K562 (cell line): Measurements from ENCODE around the gene PLAC8. TPM values are rescaled to one million over a fixed set of nuclear protein-coding genes. Genes with fewer than 3 reads are reported as not detected.
A peak's percentile ranks its signal among the peaks of the same experiment; 100 is the strongest.

Source experiments
- ATAC-seq: fragments of 200-7000 bp; cut with Tn5 transposase; 3 replicates; pipeline ENCODE4 v1.9.1; 2020; ENCODE audit warnings: moderate library complexity
- BruUV-seq: library from RNA; stranded (reverse); fragments of 400-500 nt; replicated peaks from 2 replicates; lab custom pipeline; 2021; lab: Mats Ljungman, UMichigan
- CTCF ChIA-PET: fragments of 300-600 bp; formaldehyde crosslinking; extraction: SDS; loops from one replicate; lab custom pipeline; 2021; ENCODE audit warnings: low intra/inter-chr PET ratio; lab: Yijun Ruan, JAX
- POLR2A ChIA-PET: fragments of 300-600, 350-650 bp; sonication (Branson Sonifier 250); formaldehyde crosslinking; extraction: SDS; loops from one replicate; lab custom pipeline; 2021; ENCODE audit warnings: antibody characterized with exemption, inconsistent platforms; lab: Yijun Ruan, JAX
- DNase-seq, 4 experiments: peaks; one replicate each; pipeline versions ENCODE4 v3.0.0 to v3.0.0-alpha.2; 2011 to 2018; ENCODE audit warnings: low spot score in 3 of 4, mixed read lengths in 3 of 4; ENCODE audit errors: extremely low read depth in 1 of 4
- FAIRE-seq: peaks from 2 replicates; lab custom pipeline; 2011; peaks lifted over from hg19 to GRCh38; lab: Jason Lieb, UNC
- H2AFZ ChIP-seq: 2 replicates; pipeline ENCODE4 v1.6.0; 2011; ENCODE audit warnings: low read depth, low read length, control low read depth, inconsistent platforms
- H3K27ac ChIP-seq: fragments of 200-600 bp; 3 replicates; pipeline ENCODE4 v1.8.0; 2011; ENCODE audit warnings: low read depth, mild to moderate bottlenecking, control low read depth, inconsistent platforms, low read length, moderate library complexity, mixed read lengths; ENCODE audit errors: extremely low read depth
- H3K27me3 ChIP-seq, 2 experiments: fragments of 300-600 bp in 1 of 2; 2 replicates in 1 of 2; 3 replicates in 1 of 2; pipeline versions ENCODE4 v1.6.0 to v1.8.0; 2011; ENCODE audit warnings: inconsistent platforms in 2 of 2, low read length in 2 of 2, mild to moderate bottlenecking in 1 of 2, mixed read lengths in 1 of 2, moderate library complexity in 1 of 2; ENCODE audit not compliant: control insufficient read depth in 2 of 2, insufficient read depth in 2 of 2
- H3K36me3 ChIP-seq: fragments of 300-600 bp; 3 replicates; pipeline ENCODE4 v1.8.0; 2011; ENCODE audit warnings: mild to moderate bottlenecking, low read length, inconsistent platforms; ENCODE audit not compliant: control insufficient read depth, insufficient read depth
- H3K4me1 ChIP-seq, 2 experiments: fragments of 200-600 bp in 1 of 2; replicated peaks in 1 of 2; 2 replicates in 1 of 2; 3 replicates in 1 of 2; pipeline versions ENCODE4 v1.5.1 to v1.8.0; 2011; ENCODE audit warnings: inconsistent platforms in 2 of 2, low read length in 2 of 2, mild to moderate bottlenecking in 1 of 2, mixed read lengths in 1 of 2, moderate library complexity in 1 of 2; ENCODE audit not compliant: control insufficient read depth in 2 of 2, insufficient read depth in 2 of 2
- H3K4me2 ChIP-seq: 2 replicates; pipeline ENCODE4 v1.6.1; 2011; ENCODE audit warnings: low read length, control low read depth, inconsistent platforms, mixed read lengths; ENCODE audit not compliant: insufficient read depth
- H3K4me3 ChIP-seq: fragments of 200-600 bp; sonication (generic), shearing (Covaris generic); 2 replicates; pipeline ENCODE4 v1.5.1; 2016; ENCODE audit warnings: control low read depth, inconsistent platforms
- H3K79me2 ChIP-seq: fragments of 200-600 bp; 3 replicates; pipeline ENCODE4 v1.8.0; 2011; ENCODE audit warnings: low read length, inconsistent platforms; ENCODE audit not compliant: control insufficient read depth, insufficient read depth
- H3K9ac ChIP-seq, 2 experiments: 2 replicates each; pipeline versions ENCODE4 v1.6.0 to v1.6.1; 2011; ENCODE audit warnings: low read depth in 2 of 2, low read length in 2 of 2, control low read depth in 1 of 2, inconsistent platforms in 1 of 2, mild to moderate bottlenecking in 1 of 2, mixed read lengths in 1 of 2; ENCODE audit not compliant: insufficient read depth in 1 of 2
- H3K9me1 ChIP-seq: one replicate; pipeline ENCODE4 v1.6.0; 2011; ENCODE audit warnings: inconsistent platforms, mild to moderate bottlenecking, low read length, moderate library complexity; ENCODE audit not compliant: control insufficient read depth, insufficient read depth
- H3K9me3 ChIP-seq: replicated peaks from 2 replicates; pipeline ENCODE4 v1.5.1; 2011; ENCODE audit warnings: low read depth, low read length, inconsistent platforms; ENCODE audit not compliant: control insufficient read depth, insufficient read depth
- H4K20me1 ChIP-seq: replicated peaks from 2 replicates; pipeline ENCODE4 v1.6.1; 2011; ENCODE audit warnings: low read length, inconsistent platforms, mixed read lengths; ENCODE audit not compliant: control insufficient read depth, insufficient read depth
- EWSR1 ChIP-seq: fragments of 450-650 bp; IDR thresholded peaks from 2 replicates; pipeline ENCODE4 v1.6.1; 2018; ENCODE audit warnings: borderline replicate concordance, mild to moderate bottlenecking, low read depth, moderate library complexity; ENCODE audit not compliant: partially characterized antibody
- PKNOX1 ChIP-seq: fragments of 450-650 bp; IDR thresholded peaks from 2 replicates; pipeline ENCODE4 v1.6.1; 2016
- PML ChIP-seq: IDR thresholded peaks from 2 replicates; pipeline ENCODE4 v1.6.1; 2012; ENCODE audit warnings: low read length, inconsistent platforms
- WGBS: fragments of 100-300 bp; shearing (Covaris generic); methylation state at CpG from one replicate; pipeline ENCODE4 v1.1.6; 2016; ENCODE audit warnings: low coverage, mixed read lengths; ENCODE audit not compliant: insufficient coverage; ENCODE audit errors: missing lambda C conversion rate; 5-methylcytosine and 5-hydroxymethylcytosine counted together
- in situ Hi-C: fragments of 300-500 bp; cut with MboI; formaldehyde crosslinking; loops from 4 replicates; pipeline ENCODE4 v1.15.0; 2018; ENCODE audit warnings: inconsistent platforms, mixed read lengths
- intact Hi-C: fragments of 100-400 bp; cut with micrococcal nuclease; formaldehyde crosslinking; loops from 2 replicates; pipeline ENCODE4 v1.14.2; 2022
- polyA plus RNA-seq, 8 experiments: library from polyadenylated mRNA; depleted of rRNA in 4 of 8; stranded (reverse) in 5 of 8; unstranded in 3 of 8; fragments of >200 nt; fragmentation: Nextera tagmentation in 2 of 8; fragmentation: Illumina TruSeq in 1 of 8; extraction: Ambion mirVana in 2 of 8; extraction: Trizol in 1 of 8; gene quantifications; 2 replicates each; pipeline versions ENCODE4 v1.2.1 to v1.2.3, GENCODE V29; 2011 to 2014; ENCODE audit warnings: inconsistent platforms in 1 of 8, missing spikeins in 1 of 8
- total RNA-seq, 7 experiments: library from RNA; depleted of rRNA in 6 of 7; stranded (reverse); fragments of >200 nt in 6 of 7; fragmentation: Illumina TruSeq in 2 of 7; extraction: Trizol in 2 of 7; gene quantifications; 2 replicates each; pipeline versions ENCODE4 v1.2.1 to v1.2.3, GENCODE V29; 2011 to 2021; ENCODE audit warnings: low replicate concordance in 1 of 7

The PLAC8 gene
- total and polyA plus RNA-seq, 9 of the 15 experiments (the other 6 are each of a cell fraction or from before 2014, with no cell fraction given) = 0.27 to 0.51 TPM; not detected in 7

- Histone ChIP-seq H3K9me3 (no peaks in the 10 kb centered on the region), H3K27me3 (peaks cover 2 to 9% of the 10 kb centered on the region in 2 experiments; a peak in 1 of 5 replicates), H3K36me3 (no peaks in the 10 kb centered on the region), H3K4me2 (no peak overlapping the region), H3K9me1 (no peaks in the 10 kb centered on the region), H3K9ac (no peak overlapping the region), H3K4me1 (no peaks in the 10 kb centered on the region; a peak in 1 of 5 replicates), H3K27ac (no peak overlapping the region), H2AFZ (no peak overlapping the region; the same call in 1 of the 2 replicates)
- POLR2A ChIA-PET = interaction anchor here (0.6 kb wide), 1 partner anchor 24 kb away, joined by 3 read pairs; no protein-coding TSS in a partner anchor
- intact Hi-C loops (no loop called here), in situ Hi-C loops (no loop called here)
- FAIRE-seq = peak; percentile 49
- DNase-seq = no peak
- BruUV-seq = no TSS peak
- 32% methylated on average over 8 of the region's 8 CpGs for WGBS
- TF ChIP-seq EWSR1 = no peak
- peak; percentile 53 for TF ChIP-seq PKNOX1
- TF ChIP-seq, all 486 proteins: peak for 1
- no peaks in the 10 kb centered on the region for H4K20me1 ChIP-seq
- no peaks in the 10 kb centered on the region for H3K79me2 ChIP-seq
- no peak for ATAC-seq
- CTCF ChIA-PET = no interaction called here
- no peak overlapping the region for H3K4me3 ChIP-seq
Measured at GRCh38 chr4:83115656-83116285, 1.2 kb upstream of the PLAC8 start.

DNA sequence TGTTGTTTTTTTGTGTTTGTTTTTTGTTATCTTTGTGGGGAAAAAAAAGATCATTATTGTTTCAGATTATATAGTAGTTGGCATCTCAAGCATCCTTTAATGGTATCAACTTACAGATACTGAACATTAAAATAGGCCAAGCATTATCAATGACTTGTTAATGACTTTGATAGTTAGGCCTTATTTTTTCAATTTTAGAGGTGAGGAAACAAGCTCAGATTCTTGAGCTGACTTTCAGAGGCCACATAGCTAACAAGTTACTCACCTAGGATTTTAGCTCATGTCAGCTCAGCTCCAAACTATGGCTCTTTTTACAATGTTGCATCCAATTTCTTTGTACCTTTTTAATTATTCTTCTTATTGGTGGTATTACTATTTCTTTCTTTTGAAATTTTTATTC, 471 bp upstream of the PLAC8 start:
- H3K4me1 ChIP-seq = no peaks in the 10 kb centered on the region; a peak in 1 of 5 replicates
- no peak overlapping the region for H3K9ac ChIP-seq
- H3K4me3 ChIP-seq = no peak overlapping the region
- ChIA-PET CTCF (no interaction called here), POLR2A (no interaction called here)
- no peaks in the 10 kb centered on the region for H3K9me3 ChIP-seq
- DNase-seq (no peak), FAIRE-seq (no peak), ATAC-seq (no peak)
- intact Hi-C loops (no loop called here), in situ Hi-C loops (no loop called here)
- H3K79me2 ChIP-seq = no peaks in the 10 kb centered on the region
- no peak overlapping the region for H3K4me2 ChIP-seq
- H2AFZ ChIP-seq = no peak overlapping the region
- no peaks in the 10 kb centered on the region for H3K9me1 ChIP-seq
- no TSS peak for BruUV-seq
- no peak for TF ChIP-seq PML
- no peak overlapping the region for H3K27ac ChIP-seq
- 0 out of 5 replicates have a peak, but pooled peaks cover 0 to 4% of the 10 kb centered on the region in 2 experiments for H3K27me3 ChIP-seq
- no peaks in the 10 kb centered on the region for H4K20me1 ChIP-seq
- no peaks in the 10 kb centered on the region for H3K36me3 ChIP-seq
